ENCODE measurements around the gene NAALADL2.

Gene NAALADL2

DNA sequence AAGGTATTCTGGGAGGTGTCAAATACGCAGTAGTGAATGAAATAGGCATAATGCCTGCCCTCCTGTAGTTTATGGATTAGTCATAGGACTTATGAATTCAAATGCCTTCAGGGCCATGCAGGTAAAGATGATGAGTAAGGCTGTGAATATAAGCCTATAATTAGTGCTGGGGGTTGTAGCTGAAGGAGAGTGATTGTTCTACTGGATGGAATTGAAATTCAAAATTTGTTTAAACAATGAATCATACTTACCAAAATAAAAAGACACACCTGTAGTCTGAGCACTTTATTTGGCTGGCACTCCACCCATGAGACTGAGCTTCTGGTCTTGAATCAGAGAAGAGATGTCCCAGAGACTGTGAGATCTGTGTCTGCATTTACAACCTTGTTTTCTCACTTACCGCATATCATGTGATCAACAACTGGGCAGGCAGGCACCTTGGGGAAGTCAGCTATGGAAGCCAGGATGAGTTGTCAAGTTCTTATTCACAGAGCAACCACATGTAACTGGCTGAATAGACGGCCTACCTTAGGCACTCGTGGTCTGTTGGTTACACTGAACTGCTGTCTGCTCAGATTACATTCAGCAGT is 291.8 kb downstream of the NAALADL2 start:
- TF ChIP-seq, protein P1, sequence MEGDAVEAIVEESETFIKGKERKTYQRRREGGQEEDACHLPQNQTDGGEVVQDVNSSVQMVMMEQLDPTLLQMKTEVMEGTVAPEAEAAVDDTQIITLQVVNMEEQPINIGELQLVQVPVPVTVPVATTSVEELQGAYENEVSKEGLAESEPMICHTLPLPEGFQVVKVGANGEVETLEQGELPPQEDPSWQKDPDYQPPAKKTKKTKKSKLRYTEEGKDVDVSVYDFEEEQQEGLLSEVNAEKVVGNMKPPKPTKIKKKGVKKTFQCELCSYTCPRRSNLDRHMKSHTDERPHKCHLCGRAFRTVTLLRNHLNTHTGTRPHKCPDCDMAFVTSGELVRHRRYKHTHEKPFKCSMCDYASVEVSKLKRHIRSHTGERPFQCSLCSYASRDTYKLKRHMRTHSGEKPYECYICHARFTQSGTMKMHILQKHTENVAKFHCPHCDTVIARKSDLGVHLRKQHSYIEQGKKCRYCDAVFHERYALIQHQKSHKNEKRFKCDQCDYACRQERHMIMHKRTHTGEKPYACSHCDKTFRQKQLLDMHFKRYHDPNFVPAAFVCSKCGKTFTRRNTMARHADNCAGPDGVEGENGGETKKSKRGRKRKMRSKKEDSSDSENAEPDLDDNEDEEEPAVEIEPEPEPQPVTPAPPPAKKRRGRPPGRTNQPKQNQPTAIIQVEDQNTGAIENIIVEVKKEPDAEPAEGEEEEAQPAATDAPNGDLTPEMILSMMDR (IDR thresholded peaks at IDR 0.05) = no peak

DNA sequence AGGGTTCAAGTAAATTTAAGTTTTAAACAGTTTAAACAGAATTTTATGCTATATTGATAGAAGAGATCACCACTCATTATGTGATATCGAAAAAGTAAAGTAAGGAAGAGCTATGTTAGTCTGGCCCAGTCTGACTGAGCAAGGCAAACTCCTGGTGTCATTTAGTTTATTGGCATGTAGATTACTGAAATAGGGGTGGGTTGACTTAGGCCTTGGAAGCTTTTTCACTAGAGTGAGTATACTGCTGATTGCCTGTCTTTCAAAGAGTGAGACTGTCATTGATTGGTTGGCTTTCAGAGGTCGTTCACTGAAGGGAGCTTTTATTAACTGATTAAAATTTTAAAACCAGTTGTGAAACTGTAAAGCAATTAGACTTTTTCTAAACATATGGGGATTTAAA is 294.5 kb downstream of the NAALADL2 start:
- TF ChIP-seq, protein P1 (IDR thresholded peaks at IDR 0.05) = no peak

DNA sequence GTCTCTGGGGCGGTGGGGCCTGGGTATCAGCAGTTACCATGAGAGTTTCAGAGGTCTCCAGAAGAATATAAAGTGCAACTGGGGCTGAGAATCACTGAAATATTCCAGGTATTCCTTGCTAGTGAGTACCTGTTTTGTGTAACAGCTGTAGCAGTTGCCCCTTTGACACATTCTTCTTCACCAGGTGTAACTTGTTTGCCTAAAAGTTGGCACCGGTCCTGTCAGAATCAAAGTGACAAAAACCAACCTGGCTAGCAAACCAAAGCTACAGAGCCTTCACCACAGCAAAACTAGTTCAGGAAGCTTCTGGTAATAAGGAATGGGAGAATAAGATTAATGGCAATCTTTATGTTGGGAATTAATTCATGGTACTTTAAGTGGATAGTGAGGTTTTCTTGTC is 296.0 kb downstream of the NAALADL2 start:
- TF ChIP-seq, protein P1 (IDR thresholded peaks at IDR 0.05) = no peak

DNA sequence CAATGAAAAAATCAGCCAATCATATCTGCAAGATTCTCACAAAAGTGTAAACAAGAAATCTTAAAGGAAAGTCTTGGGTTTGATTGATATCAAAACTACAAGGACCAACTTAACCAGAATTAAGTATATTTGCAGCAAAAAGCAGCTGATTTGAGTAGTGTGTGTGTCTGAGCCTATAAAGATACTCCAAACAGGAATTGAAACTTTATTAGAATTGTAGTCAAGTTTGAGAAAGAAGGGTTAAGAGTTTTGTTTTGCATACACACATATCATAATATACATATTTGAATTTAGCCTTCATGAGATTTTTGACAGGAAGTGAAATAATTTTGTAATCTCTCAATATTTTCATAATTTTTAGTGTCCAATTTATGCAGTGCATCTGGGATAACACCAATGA is 300.1 kb downstream of the NAALADL2 start:
- TF ChIP-seq, protein P1 (IDR thresholded peaks at IDR 0.05) = no peak

DNA sequence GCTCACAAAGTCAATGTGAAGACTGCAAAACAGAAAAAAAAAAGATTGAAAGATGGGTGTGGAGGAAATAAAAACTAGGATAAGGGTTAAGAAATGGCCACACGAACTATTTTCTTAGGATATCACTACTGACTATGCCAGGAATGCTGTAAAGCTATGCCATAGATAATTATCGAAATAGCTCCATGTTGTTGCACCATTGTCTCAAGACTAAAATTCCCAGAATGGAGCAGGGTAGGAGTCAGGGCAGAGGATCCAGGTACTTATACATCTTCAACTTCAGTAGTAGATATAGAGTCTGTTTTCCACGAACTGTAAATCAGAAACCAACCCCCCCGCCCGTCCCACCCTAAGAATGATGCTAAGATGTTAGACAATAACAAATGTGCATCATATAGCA is 302.2 kb downstream of the NAALADL2 start:
- TF ChIP-seq, protein P1 (IDR thresholded peaks at IDR 0.05) = no peak

DNA sequence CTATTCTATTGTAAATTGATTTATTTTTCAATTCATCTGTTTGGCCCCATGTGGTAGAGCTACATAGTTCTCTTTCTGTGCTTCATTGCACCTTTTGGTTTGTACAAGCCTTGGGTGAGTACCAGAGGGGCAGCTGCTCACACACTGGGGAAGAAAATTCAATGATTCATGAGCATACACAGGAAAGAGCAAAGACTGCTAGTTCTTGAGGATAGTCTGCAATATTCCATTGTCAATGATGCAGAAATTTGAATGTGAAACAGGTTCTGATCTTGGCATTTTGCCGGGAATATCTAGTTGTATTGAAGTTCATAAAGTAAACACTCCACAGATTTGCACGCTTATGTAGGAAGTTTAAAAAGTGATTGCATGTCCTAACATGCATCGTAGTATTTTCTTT is 304.6 kb downstream of the NAALADL2 start:
- TF ChIP-seq, protein P1 (IDR thresholded peaks at IDR 0.05) = no peak

DNA sequence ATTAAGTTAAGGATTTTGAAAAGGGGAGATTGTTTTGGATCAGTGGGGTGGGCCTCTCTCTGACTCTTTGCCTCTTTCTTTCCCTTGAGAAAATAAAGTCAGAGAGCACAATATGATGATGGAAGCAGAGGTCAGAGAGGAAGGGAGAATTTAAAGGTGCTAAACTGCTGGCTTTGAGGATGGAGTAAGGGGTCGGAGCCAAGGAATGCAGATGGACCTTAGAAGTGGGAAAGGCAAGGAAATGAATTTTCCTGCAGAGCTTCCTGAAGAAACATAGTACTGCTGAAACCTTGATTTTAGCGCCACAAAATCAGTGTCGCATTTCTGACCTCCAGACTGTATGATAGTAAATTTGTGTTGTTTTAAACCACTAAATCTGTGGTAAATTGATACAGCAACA is 317.4 kb downstream of the NAALADL2 start:
- TF ChIP-seq, protein P1 (IDR thresholded peaks at IDR 0.05) = no peak

DNA sequence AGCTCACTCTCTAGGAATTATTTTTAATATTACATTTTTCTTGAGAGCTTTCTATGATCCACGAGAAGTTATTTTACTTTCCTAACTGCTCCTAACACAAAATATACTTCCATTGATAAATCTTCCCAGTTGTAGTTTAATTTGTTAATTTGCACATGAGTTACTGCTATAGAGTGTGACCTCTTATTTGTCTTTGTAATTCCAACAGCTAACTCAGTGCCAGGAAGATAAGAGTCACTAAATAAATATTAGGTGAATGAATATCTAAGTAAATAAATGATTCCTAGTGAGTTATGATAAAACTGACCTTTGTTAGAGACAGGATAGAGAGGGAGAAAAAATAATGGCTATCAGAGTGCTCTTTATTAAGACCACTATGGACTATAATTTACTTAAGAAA is 319.9 kb downstream of the NAALADL2 start:
- TF ChIP-seq, protein P1 (IDR thresholded peaks at IDR 0.05) = no peak
